Left renal pelvis (tissue), 4 donors: ENCODE results near the gene WDR43. TPM values are rescaled to one million over a fixed set of nuclear protein-coding genes. Genes with fewer than 3 reads are reported as not detected.

ENCODE experiments used
- DNase-seq, 4 donors: peaks; one replicate each; pipeline ENCODE4 v3.0.0-alpha.2; 2013; ENCODE audit warnings: low read depth in 4 of 4, low spot score in 3 of 4
- polyA plus RNA-seq, 4 donors: library from polyadenylated mRNA; unstranded; fragments of 120-200 nt; gene quantifications; one replicate each; pipeline ENCODE4 v1.2.1, GENCODE V29; 2013; ENCODE audit not compliant: insufficient read length in 4 of 4

Gene WDR43, protein sequence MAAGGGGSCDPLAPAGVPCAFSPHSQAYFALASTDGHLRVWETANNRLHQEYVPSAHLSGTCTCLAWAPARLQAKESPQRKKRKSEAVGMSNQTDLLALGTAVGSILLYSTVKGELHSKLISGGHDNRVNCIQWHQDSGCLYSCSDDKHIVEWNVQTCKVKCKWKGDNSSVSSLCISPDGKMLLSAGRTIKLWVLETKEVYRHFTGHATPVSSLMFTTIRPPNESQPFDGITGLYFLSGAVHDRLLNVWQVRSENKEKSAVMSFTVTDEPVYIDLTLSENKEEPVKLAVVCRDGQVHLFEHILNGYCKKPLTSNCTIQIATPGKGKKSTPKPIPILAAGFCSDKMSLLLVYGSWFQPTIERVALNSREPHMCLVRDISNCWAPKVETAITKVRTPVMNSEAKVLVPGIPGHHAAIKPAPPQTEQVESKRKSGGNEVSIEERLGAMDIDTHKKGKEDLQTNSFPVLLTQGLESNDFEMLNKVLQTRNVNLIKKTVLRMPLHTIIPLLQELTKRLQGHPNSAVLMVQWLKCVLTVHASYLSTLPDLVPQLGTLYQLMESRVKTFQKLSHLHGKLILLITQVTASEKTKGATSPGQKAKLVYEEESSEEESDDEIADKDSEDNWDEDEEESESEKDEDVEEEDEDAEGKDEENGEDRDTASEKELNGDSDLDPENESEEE
- 10 to 100 TPM; 37.8 to 52.8 (median 47.1) TPM for polyA plus RNA-seq

DNA sequence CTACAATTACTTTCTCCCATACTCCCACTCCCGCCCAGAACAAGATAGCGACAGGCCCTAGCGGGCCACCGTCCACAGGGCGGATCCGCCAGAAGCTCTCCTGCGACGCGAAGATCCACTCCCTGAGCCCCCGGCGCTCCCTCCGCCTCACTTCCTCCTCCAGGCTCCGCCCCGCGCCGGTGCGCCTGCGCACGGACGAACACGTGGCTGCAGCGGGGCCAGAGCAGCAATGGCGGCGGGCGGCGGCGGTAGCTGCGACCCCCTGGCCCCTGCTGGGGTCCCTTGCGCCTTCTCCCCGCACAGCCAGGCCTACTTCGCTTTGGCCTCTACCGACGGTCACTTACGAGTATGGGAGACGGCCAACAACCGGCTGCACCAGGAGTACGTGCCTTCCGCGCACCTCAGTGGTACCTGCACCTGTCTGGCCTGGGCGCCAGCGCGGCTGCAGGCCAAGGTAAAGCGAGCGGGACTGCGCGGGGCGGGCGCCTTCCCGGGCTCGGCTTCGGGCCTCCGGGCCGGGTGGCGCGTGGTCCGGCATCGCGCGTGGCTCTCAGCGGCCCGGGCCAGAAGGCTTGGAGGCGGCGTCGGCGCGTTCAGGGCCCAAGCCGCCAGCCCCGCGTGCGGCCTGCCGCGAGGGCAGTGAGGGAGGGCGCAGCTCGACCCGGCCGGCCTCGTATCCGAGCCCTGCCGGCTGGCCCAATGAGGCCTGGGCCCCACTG lies at the start of gene WDR43:
Gene WDR43 (plus strand): TSS at position 198 of the 719 bp plus-strand sequence. CDS start 32 bp downstream, at position 230.
- peak; percentile 92 to 95 (median 94) for DNase-seq

DNA sequence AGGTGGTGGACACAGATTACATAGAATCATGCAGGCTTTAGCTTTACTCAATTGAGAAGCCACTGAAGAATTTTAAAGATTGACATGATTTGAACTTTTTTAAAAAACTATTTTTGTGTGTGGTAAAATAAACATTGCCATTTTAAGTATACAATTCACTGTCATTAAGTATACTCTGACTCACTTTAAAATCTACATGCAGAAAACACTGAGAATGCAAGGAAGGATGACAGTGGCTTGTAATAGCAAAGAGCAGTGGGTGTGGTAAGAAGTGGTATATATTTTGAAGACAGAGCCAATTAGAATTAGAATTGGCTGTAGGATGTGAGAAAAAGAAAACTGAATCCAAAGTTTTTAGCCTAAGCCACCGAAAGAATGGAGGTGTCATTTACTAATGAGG lies 39.3 kb upstream of the WDR43 start:
- DNase-seq: no peak

DNA sequence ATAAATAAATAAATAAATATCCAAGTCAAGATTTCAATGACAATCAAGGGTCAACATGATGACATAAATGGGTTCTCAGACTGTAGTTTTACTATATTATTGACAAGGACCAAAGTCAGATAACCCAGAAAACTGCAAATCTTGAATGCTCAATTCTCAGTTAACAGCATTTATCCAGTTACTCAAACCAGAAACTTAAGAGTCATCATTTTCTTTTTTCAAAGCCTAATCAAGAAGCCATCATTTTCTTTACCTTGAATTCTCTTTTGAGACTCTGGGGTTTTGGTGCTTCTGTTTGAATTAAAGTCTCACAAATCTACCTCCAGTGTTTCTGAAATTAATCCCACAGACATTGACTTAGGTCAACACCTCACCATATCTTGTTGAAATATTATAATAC lies 38.5 kb upstream of the WDR43 start:
- no peak for DNase-seq

DNA sequence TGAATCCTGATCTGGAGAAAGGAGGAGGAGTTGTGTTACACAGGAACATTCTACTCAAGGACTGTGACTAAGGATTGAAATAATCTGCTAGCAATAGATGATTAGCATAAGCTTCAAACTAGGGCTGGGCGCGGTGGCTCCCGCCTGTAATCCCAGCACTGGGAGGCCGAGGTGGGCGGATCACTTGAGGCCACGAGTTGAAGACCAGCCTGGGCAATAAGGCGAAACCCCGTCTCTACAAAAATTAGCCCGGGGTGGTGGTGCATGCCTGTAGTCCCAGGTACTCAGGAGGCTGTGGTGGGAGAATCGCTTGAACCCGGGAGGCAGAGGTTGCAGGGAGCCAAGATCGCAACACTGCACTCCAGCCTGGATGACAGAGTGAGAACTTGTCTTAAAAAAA lies 25.9 kb upstream of the WDR43 start:
- no peak for DNase-seq

DNA sequence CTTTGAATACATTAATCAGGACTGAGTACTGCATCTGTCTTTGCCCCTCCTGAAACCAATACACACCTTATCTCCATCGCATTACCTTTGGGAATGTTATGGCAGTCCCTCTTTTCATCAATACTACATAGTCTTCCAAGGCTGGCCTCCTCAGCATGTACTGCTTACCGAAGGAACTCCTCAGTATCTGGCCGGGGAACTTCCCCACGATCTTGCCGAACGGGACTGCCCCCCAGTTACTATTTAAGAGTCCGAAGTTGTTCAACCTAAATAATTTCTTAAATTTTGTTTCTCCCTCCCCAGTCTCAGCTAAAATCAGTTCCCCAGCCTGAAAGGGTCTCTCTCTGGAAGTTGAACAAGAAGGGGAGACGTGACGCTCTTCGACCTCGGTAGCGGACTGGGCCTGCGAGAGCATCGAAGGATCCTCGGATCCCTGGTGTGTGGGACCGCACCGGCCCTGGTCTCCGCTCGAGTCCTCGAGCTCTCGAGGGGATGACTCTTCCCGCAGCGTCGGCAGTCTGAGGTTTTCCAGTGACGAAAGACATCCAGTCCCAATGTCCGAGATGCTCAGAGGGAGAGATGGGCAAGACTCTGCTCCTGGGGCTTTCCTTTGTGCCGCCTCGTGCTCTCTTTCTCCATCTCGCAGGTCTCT lies 24.8 kb upstream of the WDR43 start:
- peak in 1 of 4 donors; percentile 3 for DNase-seq

DNA sequence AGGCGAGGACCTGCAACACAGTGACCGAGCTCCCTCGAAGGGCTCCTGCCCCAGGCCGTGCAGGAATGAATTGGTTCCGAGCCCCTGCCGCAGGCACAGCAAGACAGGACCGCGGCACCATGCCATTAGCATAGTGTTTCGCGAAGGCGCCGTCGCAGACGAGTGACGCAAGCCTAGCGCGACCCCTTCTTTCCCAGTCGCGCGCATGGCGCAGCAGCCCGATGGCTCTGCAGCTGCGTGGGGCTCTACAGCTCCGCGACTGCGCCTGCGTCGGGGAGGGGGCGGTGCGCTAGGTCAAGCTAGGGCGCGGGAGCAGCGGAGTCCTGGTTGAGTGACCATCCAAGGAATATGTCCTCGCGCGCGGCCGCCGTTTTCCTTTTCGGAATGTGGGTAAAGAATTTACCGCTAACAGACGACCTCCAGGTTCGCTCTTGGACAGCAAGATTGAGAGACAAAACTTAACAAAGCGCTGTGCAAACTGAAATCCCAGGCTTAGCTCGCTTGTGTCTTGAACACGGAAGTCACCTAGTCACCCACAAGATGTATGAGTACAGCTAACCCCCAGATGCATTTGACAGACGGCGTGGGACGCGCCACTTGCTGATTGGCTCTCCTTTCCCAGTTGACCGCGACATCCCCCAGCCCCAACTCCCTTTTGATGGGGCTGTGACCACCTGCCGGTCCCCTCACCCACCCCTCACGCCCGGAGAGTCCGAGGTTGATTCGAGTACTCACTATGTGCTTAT lies 24.1 kb upstream of the WDR43 start, which contains the start of gene TRMT61B:
Gene TRMT61B (minus strand): TSS at position 164 of the 746 bp plus-strand sequence. CDS start 32 bp downstream, at position 132.
- DNase-seq: peak; percentile 87 to 92 (median 91)

DNA sequence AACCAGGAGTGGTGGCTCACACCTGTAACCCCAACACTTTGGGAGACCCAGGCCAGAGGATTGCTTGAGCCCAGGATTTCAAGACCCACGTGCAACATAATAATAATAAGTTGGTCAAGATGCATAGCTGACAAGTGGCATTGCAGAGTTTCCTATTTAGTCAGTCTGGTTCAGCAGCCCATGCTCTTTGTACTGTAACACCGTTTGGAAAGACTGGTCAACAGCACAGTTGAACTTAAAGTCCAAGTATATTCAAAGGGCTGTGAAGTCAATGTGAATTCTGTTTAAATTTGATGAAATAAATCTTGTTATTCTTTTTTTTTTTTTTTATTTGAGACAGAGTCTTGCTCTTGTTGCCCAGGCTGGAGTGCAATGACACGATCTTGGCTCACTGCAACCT lies 22.8 kb upstream of the WDR43 start:
- no peak for DNase-seq

DNA sequence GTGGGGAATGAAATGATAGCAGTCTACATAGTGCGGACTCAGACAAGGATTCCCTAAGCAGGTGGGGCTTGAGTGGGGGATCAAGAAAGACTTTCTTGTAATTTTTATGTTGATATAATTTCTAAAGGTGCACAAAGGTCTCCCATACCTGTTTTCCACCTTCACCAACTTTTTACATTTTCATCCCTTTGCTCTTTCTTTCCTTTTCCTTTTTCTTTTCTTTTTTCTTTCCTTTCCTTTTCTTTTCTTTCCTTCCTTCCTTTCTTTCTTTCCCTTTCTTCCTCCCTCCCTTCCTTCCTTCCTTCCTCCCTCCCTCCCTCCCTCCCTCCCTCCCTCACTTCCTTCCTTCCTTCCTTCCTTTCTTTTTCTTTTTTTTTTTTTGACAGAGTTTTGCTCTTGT lies 14.3 kb upstream of the WDR43 start:
- DNase-seq: no peak

DNA sequence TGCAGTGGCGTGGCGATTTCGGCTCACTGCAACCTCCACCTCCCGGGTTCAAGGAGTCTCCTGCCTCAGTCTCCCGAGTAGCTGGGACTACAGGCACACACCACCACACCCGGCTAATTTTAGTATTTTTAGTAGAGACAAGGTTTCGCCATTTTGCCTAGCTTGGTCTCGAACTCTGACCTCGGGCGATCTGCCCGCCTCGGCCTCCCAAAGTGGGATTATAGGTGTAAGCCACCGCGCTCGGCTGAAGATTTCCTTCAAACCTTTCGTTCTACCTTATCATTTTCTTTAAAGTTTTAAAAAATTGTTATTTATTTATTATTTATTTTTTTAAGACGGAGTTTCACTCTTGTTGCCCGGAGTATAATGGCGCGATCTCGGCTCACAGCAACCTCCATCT lies 979 bp upstream of the WDR43 start:
- no peak for DNase-seq

DNA sequence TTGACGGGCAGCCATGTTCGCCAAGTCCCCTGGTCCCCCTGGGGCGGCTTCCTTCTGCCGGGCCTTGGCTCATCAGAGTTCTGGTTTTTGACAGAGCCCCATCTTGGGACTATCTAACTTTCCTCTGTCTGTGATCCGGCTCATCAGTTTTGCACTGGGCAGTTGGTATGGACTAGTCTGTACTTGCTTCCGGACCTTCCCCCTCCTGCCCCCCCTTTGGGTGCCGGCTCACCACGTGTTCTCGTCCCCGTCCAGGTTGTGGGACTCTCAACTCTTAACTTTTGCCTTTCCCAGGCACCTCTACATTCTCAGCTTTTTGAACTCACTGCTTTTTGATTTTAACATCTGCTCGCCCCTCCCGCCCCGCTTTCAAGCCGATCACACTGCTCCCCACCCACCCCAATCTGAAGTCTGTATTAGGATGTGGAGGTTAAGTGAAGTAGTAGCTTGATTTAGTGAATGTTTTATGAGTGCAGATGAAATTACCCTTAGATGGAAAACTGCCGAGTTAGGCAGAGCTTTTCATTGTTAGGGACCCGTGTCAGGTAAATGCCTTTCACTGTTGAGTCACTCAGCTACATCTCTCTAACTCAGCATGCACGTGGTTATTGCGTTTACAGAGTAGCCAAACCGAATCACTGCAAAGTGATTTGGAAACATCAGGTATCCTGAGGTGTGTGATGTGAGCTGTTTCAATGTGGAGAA lies 874 bp downstream of the WDR43 start:
- no peak for DNase-seq

DNA sequence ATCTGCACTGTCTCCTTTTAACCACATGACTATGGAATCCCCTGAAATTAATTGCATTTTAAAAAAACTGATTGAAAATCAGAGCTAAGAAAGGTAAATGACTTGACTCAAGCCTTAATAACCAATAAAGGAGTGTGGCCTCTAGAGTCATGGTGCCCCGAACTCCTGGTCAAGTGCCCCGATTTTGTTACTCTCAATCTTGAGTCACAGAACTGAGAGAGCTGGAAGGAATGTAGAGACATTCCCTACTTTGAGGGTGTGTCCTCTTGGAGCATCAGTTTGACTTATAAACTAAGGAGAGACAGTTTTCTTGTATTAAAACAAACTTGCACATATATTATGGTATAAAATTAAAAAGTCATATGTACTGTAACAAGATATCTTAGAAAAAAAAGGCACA lies 2.4 kb downstream of the WDR43 start:
- no peak for DNase-seq

DNA sequence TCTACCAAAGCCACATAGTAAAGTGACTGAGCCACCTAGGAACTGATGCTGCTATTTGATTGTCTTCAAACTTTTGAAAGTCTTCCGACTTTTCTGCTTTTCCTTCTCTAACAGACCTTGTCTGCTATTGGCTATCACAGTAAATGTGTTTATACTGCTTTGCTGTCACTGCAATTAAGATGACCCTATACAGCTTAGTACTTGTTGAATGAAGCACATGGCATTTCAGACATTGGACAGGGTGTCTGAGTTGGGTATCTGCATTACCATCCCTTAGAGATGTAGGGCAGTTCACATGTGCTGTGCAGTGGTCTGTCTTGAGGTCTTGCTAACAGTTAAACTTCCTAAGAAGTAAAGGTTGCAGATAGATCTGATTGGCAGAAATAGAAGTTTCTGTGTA lies 3.6 kb downstream of the WDR43 start:
- no peak for DNase-seq

DNA sequence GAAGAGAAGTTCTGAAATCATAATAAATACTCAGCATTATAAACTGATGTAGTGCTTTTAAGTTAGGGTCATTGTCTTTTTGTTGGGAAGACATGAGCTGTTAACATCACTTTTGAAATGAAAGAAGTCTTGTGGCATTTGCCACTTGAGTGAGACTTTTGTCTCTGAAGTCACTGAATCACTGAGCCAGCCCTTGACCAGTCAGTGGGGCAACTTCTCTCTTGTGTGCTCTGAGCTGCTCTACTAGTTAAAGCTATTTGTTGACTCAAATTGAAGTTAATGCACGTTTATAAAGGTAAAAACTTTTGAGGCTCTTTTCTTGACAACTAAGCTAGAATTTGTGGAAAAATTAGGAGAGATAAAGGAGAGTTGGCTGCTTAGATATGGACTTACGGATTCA lies 6.7 kb downstream of the WDR43 start:
- DNase-seq: no peak

DNA sequence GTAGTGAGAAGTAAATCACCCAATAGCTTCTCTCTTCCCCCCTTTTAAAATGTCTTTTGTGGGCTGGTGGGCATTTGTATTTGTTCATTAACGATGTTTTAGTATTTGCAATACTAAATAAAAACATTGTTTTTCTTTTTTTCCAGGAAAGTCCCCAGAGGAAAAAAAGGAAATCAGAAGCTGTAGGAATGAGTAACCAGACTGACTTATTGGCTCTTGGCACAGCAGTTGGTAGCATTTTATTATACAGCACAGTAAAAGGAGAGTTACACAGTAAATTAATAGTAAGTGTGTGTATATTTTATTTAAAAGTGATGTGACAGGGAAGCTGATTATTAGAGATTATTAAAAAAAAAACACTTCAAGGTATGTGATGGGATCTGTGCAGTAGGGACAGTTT lies 7.4 kb downstream of the WDR43 start:
- DNase-seq: no peak

DNA sequence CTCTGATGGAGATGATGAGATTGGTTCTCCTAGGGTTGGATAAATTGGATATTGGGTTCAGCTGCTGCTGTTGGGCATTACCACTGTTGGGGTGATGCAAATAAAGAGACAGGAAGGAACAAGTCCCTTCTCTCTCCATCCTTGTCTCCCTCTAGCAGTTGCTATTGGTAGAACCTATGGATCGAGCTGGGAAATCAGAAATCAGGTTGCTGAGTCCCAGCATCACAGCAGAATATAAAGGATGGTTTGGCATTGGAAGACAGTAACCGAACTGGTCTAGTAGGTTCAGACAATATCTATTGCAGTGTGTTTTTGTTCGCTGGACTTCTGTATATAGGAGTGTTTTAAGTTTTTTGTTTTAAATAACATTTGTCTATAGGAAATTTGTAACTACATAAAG lies 8.1 kb downstream of the WDR43 start:
- DNase-seq: no peak

DNA sequence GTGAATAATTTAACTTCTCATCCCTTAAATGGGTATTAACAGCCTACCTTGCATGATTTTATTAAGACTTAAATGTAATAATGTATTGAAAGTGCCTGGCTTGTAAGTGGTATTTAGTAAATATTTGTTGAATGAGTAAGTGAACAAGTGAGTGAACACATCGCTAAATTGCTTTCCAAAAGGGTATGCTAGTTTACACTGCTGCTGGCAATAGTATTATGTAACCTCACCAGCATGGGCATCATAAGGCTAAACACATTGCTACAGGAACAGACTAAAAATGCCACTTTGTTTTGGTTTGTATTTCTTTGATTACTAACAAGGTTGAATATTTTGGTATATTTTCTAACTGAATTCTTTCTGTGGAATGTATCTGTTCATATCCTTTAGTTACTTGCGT lies 9.8 kb downstream of the WDR43 start:
- no peak for DNase-seq

DNA sequence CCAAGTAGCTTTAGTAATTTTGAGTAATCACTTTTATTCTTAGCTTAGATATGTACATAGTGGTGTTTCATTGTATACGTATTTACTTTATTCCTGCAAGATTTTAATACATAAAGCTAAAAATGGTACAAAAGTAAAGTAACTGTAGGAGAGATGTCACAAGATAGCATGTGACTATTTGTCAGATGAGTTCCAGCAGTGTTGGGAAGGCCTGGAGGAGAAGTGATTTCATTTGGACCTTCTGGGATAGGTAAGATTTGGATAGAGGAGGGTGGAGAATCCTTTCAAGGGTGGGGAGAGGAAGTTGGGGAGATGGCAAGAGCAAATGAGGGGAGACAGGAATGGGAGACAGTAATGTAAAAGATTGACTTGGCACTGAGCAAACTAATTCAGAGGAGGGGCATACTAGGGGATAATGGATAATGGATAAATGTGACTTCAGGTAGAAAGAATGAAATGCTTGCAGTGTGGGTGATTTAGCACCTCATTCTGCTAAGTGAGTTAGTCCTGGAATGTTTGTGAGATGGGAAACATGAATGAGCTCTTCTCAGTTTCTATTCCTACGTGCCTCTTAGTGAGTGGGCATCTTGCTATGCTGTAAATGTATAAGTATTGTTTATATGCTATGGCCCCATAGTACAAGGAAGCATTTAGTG lies 10.5 kb downstream of the WDR43 start:
- DNase-seq: no peak

DNA sequence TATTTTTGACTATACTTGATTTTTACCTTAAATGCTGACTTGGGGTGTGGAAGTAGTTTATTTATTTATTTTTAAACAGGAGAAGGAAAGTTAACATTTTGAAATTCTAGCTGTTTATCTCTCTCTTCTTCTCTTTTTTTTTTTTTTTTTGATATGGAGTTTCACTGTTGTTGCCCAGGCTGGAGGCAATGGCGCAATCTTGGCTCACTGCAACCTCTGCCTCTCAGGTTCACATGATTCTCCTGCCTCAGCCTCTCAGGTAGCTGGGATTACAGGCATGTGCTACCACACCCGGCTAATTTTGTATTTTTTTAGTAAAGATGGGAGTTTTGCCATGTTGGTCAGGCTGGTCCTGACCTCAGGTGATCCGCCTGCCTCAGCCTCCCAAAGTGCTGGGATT lies 11.1 kb downstream of the WDR43 start:
- DNase-seq: no peak

DNA sequence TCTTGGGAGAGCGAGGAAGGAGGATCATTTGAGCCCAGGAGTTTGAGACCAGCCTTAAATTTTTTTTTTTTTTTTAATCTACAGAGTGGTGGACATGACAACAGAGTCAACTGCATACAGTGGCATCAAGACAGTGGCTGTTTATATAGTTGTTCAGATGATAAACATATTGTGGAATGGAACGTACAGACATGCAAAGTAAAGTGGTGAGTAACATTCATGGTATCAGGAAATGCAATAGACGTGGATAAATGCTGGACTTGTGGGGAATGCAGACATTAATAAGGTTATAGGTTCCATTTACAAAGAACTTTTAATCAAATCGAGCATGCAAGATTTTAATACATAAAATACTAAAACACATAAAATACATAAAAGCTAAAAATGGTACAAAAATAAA lies 11.9 kb downstream of the WDR43 start:
- DNase-seq: no peak
